Measurements from ENCODE around the gene POLR2C.
"Not testable (repeated sequence)": the region's sequence is repeated elsewhere in the genome, so short reads cannot be mapped to it uniquely, and the experiment has no call there.

Gene POLR2C

GRCh38 chr16:57480754-57481230 is 18.3 kb downstream of the POLR2C start:
- no peak for DNase-seq

- no peak for DNase-seq
These were observed 18.9 kb downstream of the POLR2C start for GRCh38 chr16:57481421-57481820.

GRCh38 chr16:57482845-57483545 is 20.5 kb downstream of the POLR2C start:
- DNase-seq: no peak

- DNase-seq: no peak
These were observed 21.4 kb downstream of the POLR2C start for GRCh38 chr16:57483725-57484514.

- DNase-seq: no peak
These were observed 22.1 kb downstream of the POLR2C start for GRCh38 chr16:57484515-57485005.

GRCh38 chr16:57485091-57485915 is 22.8 kb downstream of the POLR2C start:
- DNase-seq: no peak

- DNase-seq: no peak
These were observed 23.7 kb downstream of the POLR2C start, which contains the start of gene DOK4 for GRCh38 chr16:57485916-57486857. DOK4 (minus strand) TSS chr16:57486493; CDS start chr16:57479507, 6,986 bp downstream.

GRCh38 chr16:57486858-57487834 is 24.7 kb downstream of the POLR2C start:
- no peak for DNase-seq

- DNase-seq: no peak
These were observed 26.8 kb downstream of the POLR2C start for GRCh38 chr16:57489229-57489628.

- no peak for DNase-seq
These were observed 31.3 kb downstream of the POLR2C start for GRCh38 chr16:57493767-57494166.

GRCh38 chr16:57497121-57497520 is 34.6 kb downstream of the POLR2C start:
- no peak for DNase-seq

GRCh38 chr16:57498031-57498430 is 35.6 kb downstream of the POLR2C start:
- no peak for DNase-seq

GRCh38 chr16:57499941-57500340 is 37.5 kb downstream of the POLR2C start:
- not testable (repeated sequence) for DNase-seq

GRCh38 chr16:57500578-57501111 is 38.2 kb downstream of the POLR2C start:
- DNase-seq: no peak

GRCh38 chr16:57501492-57501891 is 39.0 kb downstream of the POLR2C start:
- DNase-seq: no peak

- DNase-seq: peak; percentile 37
These were observed 39.7 kb downstream of the POLR2C start for GRCh38 chr16:57502048-57502775.

GRCh38 chr16:57503366-57503765 is 40.9 kb downstream of the POLR2C start:
- peak; percentile 26 for DNase-seq

- no peak for DNase-seq
These were observed 41.5 kb downstream of the POLR2C start for GRCh38 chr16:57504001-57504400.

- no peak for DNase-seq
These were observed 42.0 kb downstream of the POLR2C start for GRCh38 chr16:57504491-57504890.

- no peak for DNase-seq
These were observed 42.7 kb downstream of the POLR2C start for GRCh38 chr16:57505169-57505568.
